Astrocyte (in vitro differentiated cells and primary cell): ENCODE results near the gene RAE1. TPM values are rescaled to one million over a fixed set of nuclear protein-coding genes. Genes with fewer than 3 reads are reported as not detected.

Experiments
- DNase-seq: peaks from one replicate; pipeline ENCODE4 v3.0.0-alpha.2; 2010; ENCODE audit warnings: low read depth
- FAIRE-seq: peaks from 2 replicates; lab custom pipeline; 2011; peaks lifted over from hg19 to GRCh38; lab: Jason Lieb, UNC
- H2AFZ ChIP-seq: 2 replicates; pipeline ENCODE4 v1.6.0; 2012; ENCODE audit warnings: low read depth, low read length, inconsistent platforms
- H3K27ac ChIP-seq: 2 replicates; pipeline ENCODE4 v1.5.1; 2011; ENCODE audit warnings: low read depth, low read length, inconsistent platforms
- H3K27me3 ChIP-seq: 2 replicates; pipeline ENCODE4 v1.6.0; 2011; ENCODE audit warnings: low read length, inconsistent platforms; ENCODE audit not compliant: insufficient read depth
- H3K36me3 ChIP-seq: 2 replicates; pipeline ENCODE4 v1.5.1; 2011; ENCODE audit warnings: low read length, inconsistent platforms; ENCODE audit not compliant: insufficient read depth
- H3K4me1 ChIP-seq: 2 replicates; pipeline ENCODE4 v1.5.1; 2011; ENCODE audit warnings: low read length, inconsistent platforms; ENCODE audit not compliant: insufficient read depth
- H3K4me2 ChIP-seq: 2 replicates; pipeline ENCODE4 v1.6.0; 2012; ENCODE audit warnings: low read length, inconsistent platforms
- H3K4me3 ChIP-seq: 2 replicates; pipeline ENCODE4 v1.5.1; 2011; ENCODE audit warnings: low read depth, mild to moderate bottlenecking, low read length, inconsistent platforms; ENCODE audit not compliant: insufficient read depth
- H3K79me2 ChIP-seq: 2 replicates; pipeline ENCODE4 v1.6.0; 2012; ENCODE audit warnings: mild to moderate bottlenecking, low read length, inconsistent platforms; ENCODE audit not compliant: insufficient read depth
- H3K9ac ChIP-seq: 2 replicates; pipeline ENCODE4 v1.6.0; 2012; ENCODE audit warnings: mild to moderate bottlenecking, low read length, inconsistent platforms
- H3K9me3 ChIP-seq: 2 replicates; pipeline ENCODE4 v1.5.1; 2012; ENCODE audit warnings: low read depth, mild to moderate bottlenecking, low read length, inconsistent platforms; ENCODE audit not compliant: insufficient read depth
- H4K20me1 ChIP-seq: 2 replicates; pipeline ENCODE4 v1.6.0; 2012; ENCODE audit warnings: low read length, inconsistent platforms; ENCODE audit not compliant: insufficient read depth
- H3K27ac Mint-ChIP-seq: one replicate; pipeline ENCODE4 v1.8.0; 2021; ENCODE audit warnings: mild to moderate bottlenecking, mixed read lengths; ENCODE audit not compliant: unreplicated experiment
- H3K27me3 Mint-ChIP-seq: one replicate; pipeline ENCODE4 v1.8.0; 2021; ENCODE audit warnings: low read depth, mixed read lengths; ENCODE audit not compliant: unreplicated experiment
- H3K36me3 Mint-ChIP-seq: one replicate; pipeline ENCODE4 v1.8.0; 2021; ENCODE audit warnings: low read depth, mixed read lengths; ENCODE audit not compliant: unreplicated experiment
- H3K4me1 Mint-ChIP-seq: one replicate; pipeline ENCODE4 v1.8.0; 2021; ENCODE audit warnings: low read depth, mixed read lengths; ENCODE audit not compliant: unreplicated experiment
- H3K4me3 Mint-ChIP-seq: one replicate; pipeline ENCODE4 v1.8.0; 2021; ENCODE audit warnings: mild to moderate bottlenecking, moderate library complexity, mixed read lengths; ENCODE audit not compliant: unreplicated experiment
- H3K9me3 Mint-ChIP-seq: one replicate; pipeline ENCODE4 v1.8.0; 2021; ENCODE audit warnings: mild to moderate bottlenecking, mixed read lengths; ENCODE audit not compliant: unreplicated experiment
- CTCF ChIP-seq: IDR thresholded peaks from 2 replicates; pipeline ENCODE4 v1.5.1; 2011; ENCODE audit warnings: low read depth, mild to moderate bottlenecking, inconsistent platforms, low read length, moderate library complexity; ENCODE audit not compliant: insufficient read depth
- EZH2 ChIP-seq: IDR thresholded peaks from 2 replicates; pipeline ENCODE4 v1.6.1; 2012; ENCODE audit warnings: mild to moderate bottlenecking, low read length, inconsistent platforms; ENCODE audit not compliant: insufficient read depth
- total RNA-seq: library from RNA; stranded (reverse); gene quantifications from 2 replicates; pipeline ENCODE4 v1.2.1, GENCODE V29; 2021

Gene RAE1
- total RNA-seq, 1 donor from 2014 or later: 31.1 TPM

GRCh38 chr20:57371363-57371762 is 20.3 kb downstream of the RAE1 start:
- no peaks in the 10 kb centered on the region for H3K79me2 ChIP-seq
- no peak for TF ChIP-seq EZH2
- no peak for TF ChIP-seq CTCF
- H3K4me1 ChIP-seq: no peaks in the 10 kb centered on the region
- Mint-ChIP-seq H3K27ac (no peak overlapping the region), H3K4me3 (no peak overlapping the region), H3K4me1 (no peaks in the 10 kb centered on the region), H3K9me3 (no peaks in the 10 kb centered on the region), H3K36me3 (peaks cover 45% of the 10 kb centered on the region), H3K27me3 (no peaks in the 10 kb centered on the region)
- H4K20me1 ChIP-seq: peaks cover 10% of the 10 kb centered on the region
- no peak overlapping the region for H3K9ac ChIP-seq
- H3K4me2 ChIP-seq: no peak overlapping the region
- H3K27me3 ChIP-seq: no peaks in the 10 kb centered on the region
- H3K36me3 ChIP-seq: peaks cover 55% of the 10 kb centered on the region
- DNase-seq (no peak), FAIRE-seq (no peak)
- no peaks in the 10 kb centered on the region for H3K9me3 ChIP-seq
- no peak overlapping the region for H2AFZ ChIP-seq
- H3K27ac ChIP-seq: no peak overlapping the region
- H3K4me3 ChIP-seq: no peak overlapping the region

DNA sequence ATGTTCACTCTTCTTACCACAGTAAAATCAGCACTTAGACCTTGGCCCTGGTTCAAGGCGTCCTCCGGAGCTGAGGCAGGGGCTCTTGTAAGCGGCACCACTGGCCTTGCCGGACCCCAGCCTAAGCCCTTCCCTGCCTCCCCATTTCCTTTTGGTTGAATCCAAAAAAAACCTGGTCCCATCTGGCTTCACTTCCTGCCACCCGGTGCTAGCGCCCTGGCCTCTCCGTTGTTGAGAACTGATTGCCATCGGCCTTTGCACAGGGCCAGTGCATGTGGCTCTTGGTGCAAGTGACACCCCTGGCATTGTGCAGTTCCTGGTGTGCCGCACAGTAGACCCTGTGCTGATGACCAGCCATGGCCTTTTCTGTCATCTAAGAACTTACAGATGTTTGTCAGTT is 21.1 kb downstream of the RAE1 start:
- DNase-seq: no peak
- Mint-ChIP-seq H3K36me3 (peaks cover 43% of the 10 kb centered on the region), H3K27me3 (no peaks in the 10 kb centered on the region), H3K4me1 (no peaks in the 10 kb centered on the region), H3K4me3 (no peak overlapping the region), H3K27ac (no peak overlapping the region), H3K9me3 (no peaks in the 10 kb centered on the region)
- TF ChIP-seq CTCF (no peak), EZH2 (no peak)
- Histone ChIP-seq H3K27me3 (no peaks in the 10 kb centered on the region), H3K36me3 (peaks cover 52% of the 10 kb centered on the region), H3K27ac (no peak overlapping the region), H3K9ac (no peak overlapping the region), H4K20me1 (peaks cover 17% of the 10 kb centered on the region), H3K4me3 (no peak overlapping the region), H3K4me1 (no peaks in the 10 kb centered on the region), H3K9me3 (no peaks in the 10 kb centered on the region), H3K79me2 (no peaks in the 10 kb centered on the region), H2AFZ (no peak overlapping the region), H3K4me2 (no peak overlapping the region)
- FAIRE-seq: no peak

- no peak for TF ChIP-seq CTCF
- TF ChIP-seq EZH2: no peak
- H2AFZ ChIP-seq: no peak overlapping the region
- peaks cover 23% of the 10 kb centered on the region for H4K20me1 ChIP-seq
- DNase-seq (no peak), FAIRE-seq (no peak)
- Mint-ChIP-seq H3K9me3 (no peaks in the 10 kb centered on the region), H3K4me3 (no peak overlapping the region), H3K4me1 (no peaks in the 10 kb centered on the region), H3K36me3 (peaks cover 49% of the 10 kb centered on the region), H3K27me3 (no peaks in the 10 kb centered on the region), H3K27ac (no peak overlapping the region)
- peaks cover 52% of the 10 kb centered on the region for H3K36me3 ChIP-seq
- H3K4me2 ChIP-seq: no peak overlapping the region
- no peaks in the 10 kb centered on the region for H3K79me2 ChIP-seq
- H3K9me3 ChIP-seq: no peaks in the 10 kb centered on the region
- H3K9ac ChIP-seq: no peak overlapping the region
- no peaks in the 10 kb centered on the region for H3K27me3 ChIP-seq
- no peaks in the 10 kb centered on the region for H3K4me1 ChIP-seq
- H3K4me3 ChIP-seq: no peak overlapping the region
- no peak overlapping the region for H3K27ac ChIP-seq
Measured at GRCh38 chr20:57372581-57373350, 21.7 kb downstream of the RAE1 start.
